Esophagus muscularis mucosa (tissue), 3 donors: ENCODE results near the gene XPO6.

Experiments used
- POLR2A ChIP-seq: fragments of 450-650 bp; IDR thresholded peaks from one replicate; pipeline ENCODE4 v1.6.1; 2017; ENCODE audit warnings: antibody characterized with exemption, moderate library complexity, mild to moderate bottlenecking, low read depth
- POLR2AphosphoS5 ChIP-seq, 2 donors: sonication (generic); formaldehyde crosslinking; IDR thresholded peaks; one replicate each; pipeline ENCODE4 v1.6.1; 2017; ENCODE audit warnings: antibody characterized with exemption in 2 of 2
- TF ChIP-seq, protein P1 (sequence below), 3 experiments: fragments of 200-600 bp in 2 of 3; fragments of 450-650 bp in 1 of 3; sonication (generic) in 2 of 3; IDR thresholded peaks; one replicate each; pipeline ENCODE4 v1.5.1; 2017 to 2019; ENCODE audit warnings: antibody characterized with exemption in 3 of 3, mild to moderate bottlenecking in 2 of 3, moderate library complexity in 1 of 3

DNA sequence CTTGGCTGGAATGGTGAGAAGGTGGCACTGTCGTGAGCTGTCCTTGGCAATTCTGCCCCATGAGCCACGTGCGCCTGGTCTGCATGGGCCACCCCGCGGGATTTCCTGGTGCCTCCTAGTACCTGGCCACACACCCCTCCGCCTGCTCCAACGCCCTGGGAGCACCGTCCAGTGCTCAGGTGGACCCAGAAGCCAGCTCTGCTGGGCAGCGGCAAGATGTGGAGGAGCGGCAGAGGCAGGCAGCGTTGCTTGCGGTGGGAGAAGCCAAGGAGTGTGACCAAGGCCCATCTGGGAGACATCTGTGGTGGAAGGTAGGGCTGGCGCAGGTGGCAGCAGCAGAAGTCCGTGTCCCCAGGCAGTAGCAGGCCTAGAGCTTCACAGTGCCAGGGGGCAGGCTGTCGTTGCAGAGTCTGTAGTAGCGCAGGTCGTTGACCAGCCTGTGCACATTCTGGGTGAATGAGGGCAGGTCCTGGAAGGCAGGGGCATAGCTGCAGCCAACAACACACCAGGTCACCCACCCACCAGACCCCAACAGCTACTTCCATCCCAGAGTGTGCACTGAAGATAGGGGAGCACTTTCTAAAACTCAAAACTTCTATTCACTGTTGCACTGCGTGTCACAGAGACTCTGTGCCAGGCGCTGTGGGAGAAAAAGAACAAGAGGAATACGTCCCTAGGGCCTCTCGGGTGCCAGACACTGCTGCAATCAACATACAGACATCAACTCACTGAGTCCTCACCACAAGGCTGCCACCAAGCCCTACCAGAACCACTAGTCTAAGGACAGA is 113.4 kb downstream of the XPO6 start:
- TF ChIP-seq, protein P1, sequence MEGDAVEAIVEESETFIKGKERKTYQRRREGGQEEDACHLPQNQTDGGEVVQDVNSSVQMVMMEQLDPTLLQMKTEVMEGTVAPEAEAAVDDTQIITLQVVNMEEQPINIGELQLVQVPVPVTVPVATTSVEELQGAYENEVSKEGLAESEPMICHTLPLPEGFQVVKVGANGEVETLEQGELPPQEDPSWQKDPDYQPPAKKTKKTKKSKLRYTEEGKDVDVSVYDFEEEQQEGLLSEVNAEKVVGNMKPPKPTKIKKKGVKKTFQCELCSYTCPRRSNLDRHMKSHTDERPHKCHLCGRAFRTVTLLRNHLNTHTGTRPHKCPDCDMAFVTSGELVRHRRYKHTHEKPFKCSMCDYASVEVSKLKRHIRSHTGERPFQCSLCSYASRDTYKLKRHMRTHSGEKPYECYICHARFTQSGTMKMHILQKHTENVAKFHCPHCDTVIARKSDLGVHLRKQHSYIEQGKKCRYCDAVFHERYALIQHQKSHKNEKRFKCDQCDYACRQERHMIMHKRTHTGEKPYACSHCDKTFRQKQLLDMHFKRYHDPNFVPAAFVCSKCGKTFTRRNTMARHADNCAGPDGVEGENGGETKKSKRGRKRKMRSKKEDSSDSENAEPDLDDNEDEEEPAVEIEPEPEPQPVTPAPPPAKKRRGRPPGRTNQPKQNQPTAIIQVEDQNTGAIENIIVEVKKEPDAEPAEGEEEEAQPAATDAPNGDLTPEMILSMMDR (IDR thresholded peaks at IDR 0.05), result no peak
- TF ChIP-seq POLR2AphosphoS5 (IDR thresholded peaks at IDR 0.05) (no peak), POLR2A (no peak)
